IMR-90 (cell line): ENCODE results near the gene NOXRED1. TPM values are rescaled to one million over a fixed set of nuclear protein-coding genes. Genes with fewer than 3 reads are reported as not detected.

Experiments used
- ATAC-seq: fragments of 200-7000 bp; cut with Tn5 transposase; 2 replicates; pipeline ENCODE4 v1.9.1; 2020; ENCODE audit warnings: low read depth, mild to moderate bottlenecking, moderate library complexity
- BruUV-seq: library from RNA; stranded (reverse); fragments of 400-500 nt; replicated peaks from 2 replicates; lab custom pipeline; 2021; lab: Mats Ljungman, UMichigan
- CTCF ChIA-PET: fragments of 300-600 bp; formaldehyde crosslinking; extraction: SDS; loops from one replicate; lab custom pipeline; 2021; ENCODE audit warnings: antibody characterized with exemption; lab: Yijun Ruan, JAX
- POLR2A ChIA-PET: fragments of 300-600 bp; sonication (Branson Sonifier 250); formaldehyde crosslinking; loops from one replicate; lab custom pipeline; 2022; ENCODE audit warnings: antibody characterized with exemption; ENCODE audit not compliant: unreplicated experiment; lab: Charles Lee
- DNase-seq: peaks from one replicate; pipeline ENCODE4 v3.0.0; 2013
- H2AFZ ChIP-seq: replicated peaks from 2 replicates; pipeline ENCODE3; 2013; ENCODE audit warnings: low read length, mild to moderate bottlenecking; ENCODE audit not compliant: poor library complexity
- H2AK5ac ChIP-seq: 2 replicates; pipeline ENCODE4 v1.6.1; 2013; ENCODE audit warnings: low read depth, low read length, inconsistent platforms
- H2AK9ac ChIP-seq: replicated peaks from 2 replicates; pipeline ENCODE3; 2013; ENCODE audit warnings: mild to moderate bottlenecking, low read depth, low read length, moderate library complexity; ENCODE audit not compliant: poor library complexity
- H2BK120ac ChIP-seq: 2 replicates; pipeline ENCODE4 v1.6.1; 2013; ENCODE audit warnings: low read depth, low read length, inconsistent platforms
- H2BK15ac ChIP-seq: 3 replicates; pipeline ENCODE4 v1.6.1; 2013; ENCODE audit warnings: low read depth, low read length, inconsistent platforms
- H2BK20ac ChIP-seq: 2 replicates; pipeline ENCODE4 v1.6.1; 2013; ENCODE audit warnings: low read depth, mild to moderate bottlenecking, inconsistent platforms, low read length, moderate library complexity
- H2BK5ac ChIP-seq: 2 replicates; pipeline ENCODE4 v1.6.1; 2013; ENCODE audit warnings: mild to moderate bottlenecking, low read depth, low read length, inconsistent platforms; ENCODE audit not compliant: poor library complexity, severe bottlenecking
- H3K14ac ChIP-seq: replicated peaks from 2 replicates; pipeline ENCODE4 v1.6.1; 2013; ENCODE audit warnings: low read depth, low read length, inconsistent platforms
- H3K18ac ChIP-seq: 2 replicates; pipeline ENCODE4 v1.6.1; 2013; ENCODE audit warnings: low read depth, low read length, control low read depth
- H3K23ac ChIP-seq: 2 replicates; pipeline ENCODE4 v1.6.1; 2013; ENCODE audit warnings: low read depth, low read length, inconsistent platforms
- H3K27ac ChIP-seq: 2 replicates; pipeline ENCODE4 v1.5.1; 2013; ENCODE audit warnings: mild to moderate bottlenecking, control low read depth, low read length; ENCODE audit not compliant: insufficient read depth
- H3K27me3 ChIP-seq: 2 replicates; pipeline ENCODE4 v1.6.1; 2013; ENCODE audit warnings: low read length; ENCODE audit not compliant: control insufficient read depth, insufficient read depth
- H3K36me3 ChIP-seq: 2 replicates; pipeline ENCODE4 v1.6.1; 2013; ENCODE audit warnings: low read length, mixed read lengths; ENCODE audit not compliant: control insufficient read depth, insufficient read depth
- H3K4ac ChIP-seq: 2 replicates; pipeline ENCODE4 v1.6.1; 2013; ENCODE audit warnings: low read depth, low read length, inconsistent platforms
- H3K4me1 ChIP-seq: 2 replicates; pipeline ENCODE4 v1.6.1; 2013; ENCODE audit warnings: low read length, mixed read lengths; ENCODE audit not compliant: control insufficient read depth, insufficient read depth
- H3K4me2 ChIP-seq: 2 replicates; pipeline ENCODE4 v1.6.1; 2013; ENCODE audit warnings: low read depth, mild to moderate bottlenecking, control low read depth, low read length, moderate library complexity
- H3K4me3 ChIP-seq: 2 replicates; pipeline ENCODE4 v1.5.1; 2013; ENCODE audit warnings: low read depth, mild to moderate bottlenecking, control low read depth, low read length, moderate library complexity; ENCODE audit not compliant: insufficient read depth
- H3K56ac ChIP-seq: 2 replicates; pipeline ENCODE4 v1.6.1; 2013; ENCODE audit warnings: low read length, inconsistent platforms; ENCODE audit not compliant: insufficient read depth; ENCODE audit errors: extremely low read depth
- H3K79me1 ChIP-seq, 2 experiments: 2 replicates each; pipeline ENCODE4 v1.6.1; 2013; ENCODE audit warnings: low read length in 2 of 2, inconsistent platforms in 1 of 2, low read depth in 1 of 2
- H3K9ac ChIP-seq: 2 replicates; pipeline ENCODE4 v1.6.1; 2013; ENCODE audit warnings: low read depth, low read length, control low read depth
- H3K9me1 ChIP-seq: 2 replicates; pipeline ENCODE4 v1.6.1; 2013; ENCODE audit warnings: low read length, inconsistent platforms; ENCODE audit not compliant: insufficient read depth
- H3K9me3 ChIP-seq: 2 replicates; pipeline ENCODE4 v1.6.1; 2013; ENCODE audit warnings: low read length; ENCODE audit not compliant: control insufficient read depth, insufficient read depth
- H4K20me1 ChIP-seq: 2 replicates; pipeline ENCODE4 v1.6.1; 2013; ENCODE audit warnings: low read length, inconsistent platforms; ENCODE audit not compliant: insufficient read depth
- H4K5ac ChIP-seq: 2 replicates; pipeline ENCODE4 v1.6.1; 2013; ENCODE audit warnings: mild to moderate bottlenecking, low read depth, low read length, control low read depth
- H4K8ac ChIP-seq, 2 experiments: 2 replicates each; pipeline ENCODE4 v1.6.1; 2013; ENCODE audit warnings: low read depth in 2 of 2, low read length in 2 of 2, control low read depth in 1 of 2, inconsistent platforms in 1 of 2
- H4K91ac ChIP-seq: 2 replicates; pipeline ENCODE4 v1.6.1; 2013; ENCODE audit warnings: low read depth, low read length, inconsistent platforms; ENCODE audit not compliant: insufficient read depth
- BHLHE40 ChIP-seq: fragments of 150-350 bp; IDR thresholded peaks from 2 replicates; pipeline ENCODE4 v1.6.1; 2016; ENCODE audit warnings: mild to moderate bottlenecking, low read depth, low read length
- CEBPB ChIP-seq: IDR thresholded peaks from 2 replicates; pipeline ENCODE4 v1.6.1; 2012; ENCODE audit warnings: low read depth, low read length, improper control_type of control experiment
- CHD1 ChIP-seq: IDR thresholded peaks from 2 replicates; pipeline ENCODE4 v1.6.1; 2012; ENCODE audit warnings: low read depth, low read length, improper control_type of control experiment
- FOS ChIP-seq: fragments of 150-350 bp; IDR thresholded peaks from 2 replicates; pipeline ENCODE4 v1.6.1; 2016; ENCODE audit warnings: low read depth, low read length
- MAFK ChIP-seq: IDR thresholded peaks from 2 replicates; pipeline ENCODE4 v1.6.1; 2012; ENCODE audit warnings: low read depth, low read length, improper control_type of control experiment
- MAZ ChIP-seq: IDR thresholded peaks from 2 replicates; pipeline ENCODE4 v1.6.1; 2012; ENCODE audit warnings: low read depth, mild to moderate bottlenecking, low read length, improper control_type of control experiment, moderate library complexity, borderline replicate concordance
- MXI1 ChIP-seq: IDR thresholded peaks from 2 replicates; pipeline ENCODE4 v1.6.1; 2012; ENCODE audit warnings: low read depth, mild to moderate bottlenecking, low read length, moderate library complexity, borderline replicate concordance
- NFE2L2 ChIP-seq: fragments of 150-350 bp; IDR thresholded peaks from 2 replicates; pipeline ENCODE4 v1.6.1; 2016; ENCODE audit warnings: low read depth, mild to moderate bottlenecking, low read length
- POLR2A ChIP-seq: IDR thresholded peaks from 2 replicates; pipeline ENCODE4 v1.6.1; 2012; ENCODE audit warnings: mild to moderate bottlenecking, low read depth, low read length
- RAD21 ChIP-seq: IDR thresholded peaks from 2 replicates; pipeline ENCODE4 v1.6.1; 2012; ENCODE audit warnings: low read length, improper control_type of control experiment
- RCOR1 ChIP-seq: IDR thresholded peaks from 2 replicates; pipeline ENCODE4 v1.6.1; 2012; ENCODE audit warnings: mild to moderate bottlenecking, low read length, improper control_type of control experiment; ENCODE audit not compliant: insufficient replicate concordance
- RFX5 ChIP-seq: IDR thresholded peaks from 2 replicates; pipeline ENCODE4 v1.8.0; 2012; ENCODE audit warnings: low read depth, mild to moderate bottlenecking, low read length, moderate library complexity
- SMC3 ChIP-seq: fragments of 150-350 bp; IDR thresholded peaks from 2 replicates; pipeline ENCODE4 v1.6.1; 2016; ENCODE audit warnings: low read depth, mild to moderate bottlenecking, antibody characterized with exemption, low read length, moderate library complexity
- WGBS, 2 experiments: methylation state at CpG; one replicate each; pipeline versions ENCODE4 v1.1.5 to v1.1.7; 2013; ENCODE audit warnings: missing lambda C conversion rate in 2 of 2; ENCODE audit not compliant: insufficient read length in 1 of 2; ENCODE audit errors: extremely low coverage in 2 of 2; 5-methylcytosine and 5-hydroxymethylcytosine counted together
- dilution Hi-C: fragments of 300-500 bp; cut with HindIII; formaldehyde crosslinking; loops from one replicate; pipeline ENCODE4 v1.14.3; 2018; ENCODE audit warnings: low sequenced_read_pairs; ENCODE audit not compliant: unreplicated experiment
- in situ Hi-C: fragments of 300-500 bp; cut with MboI; formaldehyde crosslinking; loops from 3 replicates; pipeline ENCODE4 v1.14.3; 2019; ENCODE audit warnings: low sequenced_read_pairs, inconsistent platforms, mixed read lengths
- intact Hi-C: fragments of 100-400 bp; cut with micrococcal nuclease; formaldehyde crosslinking; loops from 2 replicates; pipeline ENCODE4 v1.10.0; 2022
- polyA plus RNA-seq, 3 experiments: library from polyadenylated mRNA; depleted of rRNA; stranded (reverse); fragments of >200 nt; gene quantifications; 2 replicates each; pipeline ENCODE4 v1.2.3, GENCODE V29; 2012; ENCODE audit warnings: low replicate concordance in 1 of 3
- total RNA-seq: library from RNA; depleted of rRNA; stranded (reverse); fragments of >200 nt; gene quantifications from 2 replicates; pipeline ENCODE4 v1.2.3, GENCODE V29; 2012
- TF ChIP-seq, protein P1 (sequence below): conservative IDR thresholded peaks from 2 replicates; pipeline ENCODE4 v1.5.1; 2012; ENCODE audit warnings: mild to moderate bottlenecking, low read depth, low read length, improper control_type of control experiment
- TF ChIP-seq, protein P2 (sequence below): fragments of 150-350 bp; IDR thresholded peaks from 2 replicates; pipeline ENCODE4 v1.6.1; 2017; ENCODE audit warnings: mild to moderate bottlenecking, antibody characterized with exemption, low read length, low read depth
- TF ChIP-seq, protein P3 (sequence below): fragments of 150-350 bp; IDR thresholded peaks from 2 replicates; pipeline ENCODE4 v1.6.1; 2016; ENCODE audit warnings: low read depth, mild to moderate bottlenecking, low read length, moderate library complexity, borderline replicate concordance

NOXRED1 gene
- total and polyA plus RNA-seq, 2 of the 4 experiments (the other 2 are of a cell fraction) = under 0.01 to 0.14 TPM

DNA sequence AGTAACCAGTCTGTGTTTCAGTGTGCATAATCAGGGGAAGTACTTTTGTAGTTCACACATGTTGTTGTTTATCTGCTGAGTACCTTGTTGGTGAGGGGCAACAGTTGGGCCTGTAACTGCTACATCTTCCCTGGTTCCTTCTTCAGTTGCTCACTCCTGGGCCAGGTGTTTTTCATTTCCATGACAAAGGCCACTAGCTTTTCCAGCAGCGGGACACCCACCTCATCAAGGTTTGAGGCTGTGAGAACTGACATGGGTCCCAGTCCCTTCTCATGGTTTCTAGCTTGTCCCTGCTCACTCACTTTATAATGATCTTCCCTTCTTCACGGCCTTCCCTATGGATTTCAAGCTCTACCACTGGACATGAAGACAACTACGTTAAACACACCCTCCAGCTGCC is 1.5 kb upstream of the NOXRED1 start:
- no peaks in the 10 kb centered on the region for H3K27me3 ChIP-seq
- in situ Hi-C loops = no loop called here
- no peak overlapping the region for H3K18ac ChIP-seq
- no peak overlapping the region for H4K5ac ChIP-seq
- DNase-seq (no peak), ATAC-seq (no peak)
- no peak overlapping the region for H3K23ac ChIP-seq
- no peak overlapping the region for H2AFZ ChIP-seq
- intact Hi-C loops = no loop called here
- no peak overlapping the region for H2AK5ac ChIP-seq
- H3K14ac ChIP-seq = no peak overlapping the region
- ChIA-PET CTCF (interaction anchor here (1.4 kb wide), 1 partner anchor 22 kb away, joined by 3 read pairs; no protein-coding TSS in a partner anchor), POLR2A (no interaction called here)
- TF ChIP-seq NFE2L2 (no peak), POLR2A (no peak), RFX5 (no peak), BHLHE40 (no peak), SMC3 (no peak), MAZ (no peak), CHD1 (no peak), CEBPB (no peak), FOS (no peak), MAFK (no peak), RAD21 (no peak), RCOR1 (no peak), MXI1 (no peak)
- TF ChIP-seq, protein P1, sequence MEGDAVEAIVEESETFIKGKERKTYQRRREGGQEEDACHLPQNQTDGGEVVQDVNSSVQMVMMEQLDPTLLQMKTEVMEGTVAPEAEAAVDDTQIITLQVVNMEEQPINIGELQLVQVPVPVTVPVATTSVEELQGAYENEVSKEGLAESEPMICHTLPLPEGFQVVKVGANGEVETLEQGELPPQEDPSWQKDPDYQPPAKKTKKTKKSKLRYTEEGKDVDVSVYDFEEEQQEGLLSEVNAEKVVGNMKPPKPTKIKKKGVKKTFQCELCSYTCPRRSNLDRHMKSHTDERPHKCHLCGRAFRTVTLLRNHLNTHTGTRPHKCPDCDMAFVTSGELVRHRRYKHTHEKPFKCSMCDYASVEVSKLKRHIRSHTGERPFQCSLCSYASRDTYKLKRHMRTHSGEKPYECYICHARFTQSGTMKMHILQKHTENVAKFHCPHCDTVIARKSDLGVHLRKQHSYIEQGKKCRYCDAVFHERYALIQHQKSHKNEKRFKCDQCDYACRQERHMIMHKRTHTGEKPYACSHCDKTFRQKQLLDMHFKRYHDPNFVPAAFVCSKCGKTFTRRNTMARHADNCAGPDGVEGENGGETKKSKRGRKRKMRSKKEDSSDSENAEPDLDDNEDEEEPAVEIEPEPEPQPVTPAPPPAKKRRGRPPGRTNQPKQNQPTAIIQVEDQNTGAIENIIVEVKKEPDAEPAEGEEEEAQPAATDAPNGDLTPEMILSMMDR = no peak
- TF ChIP-seq, protein P2, sequence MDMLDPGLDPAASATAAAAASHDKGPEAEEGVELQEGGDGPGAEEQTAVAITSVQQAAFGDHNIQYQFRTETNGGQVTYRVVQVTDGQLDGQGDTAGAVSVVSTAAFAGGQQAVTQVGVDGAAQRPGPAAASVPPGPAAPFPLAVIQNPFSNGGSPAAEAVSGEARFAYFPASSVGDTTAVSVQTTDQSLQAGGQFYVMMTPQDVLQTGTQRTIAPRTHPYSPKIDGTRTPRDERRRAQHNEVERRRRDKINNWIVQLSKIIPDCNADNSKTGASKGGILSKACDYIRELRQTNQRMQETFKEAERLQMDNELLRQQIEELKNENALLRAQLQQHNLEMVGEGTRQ = no peak
- TF ChIP-seq, protein P3, sequence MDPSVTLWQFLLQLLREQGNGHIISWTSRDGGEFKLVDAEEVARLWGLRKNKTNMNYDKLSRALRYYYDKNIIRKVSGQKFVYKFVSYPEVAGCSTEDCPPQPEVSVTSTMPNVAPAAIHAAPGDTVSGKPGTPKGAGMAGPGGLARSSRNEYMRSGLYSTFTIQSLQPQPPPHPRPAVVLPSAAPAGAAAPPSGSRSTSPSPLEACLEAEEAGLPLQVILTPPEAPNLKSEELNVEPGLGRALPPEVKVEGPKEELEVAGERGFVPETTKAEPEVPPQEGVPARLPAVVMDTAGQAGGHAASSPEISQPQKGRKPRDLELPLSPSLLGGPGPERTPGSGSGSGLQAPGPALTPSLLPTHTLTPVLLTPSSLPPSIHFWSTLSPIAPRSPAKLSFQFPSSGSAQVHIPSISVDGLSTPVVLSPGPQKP = no peak
- no peaks in the 10 kb centered on the region for H3K9me1 ChIP-seq
- H3K4me1 ChIP-seq = no peaks in the 10 kb centered on the region
- no peak overlapping the region for H3K4ac ChIP-seq
- H2BK20ac ChIP-seq = no peak overlapping the region
- no peaks in the 10 kb centered on the region for H4K20me1 ChIP-seq
- no peak overlapping the region for H2BK15ac ChIP-seq
- no peak overlapping the region for H4K91ac ChIP-seq
- no peak overlapping the region for H3K27ac ChIP-seq
- dilution Hi-C loops = no loop called here
- no peak overlapping the region for H2BK5ac ChIP-seq
- no peak overlapping the region for H2AK9ac ChIP-seq
- peaks cover 48% of the 10 kb centered on the region for H3K36me3 ChIP-seq
- no peaks in the 10 kb centered on the region for H3K79me1 ChIP-seq
- no CpG with 5 or more reads among the region's 3 CpGs for WGBS, 2 experiments
- H3K9me3 ChIP-seq = peaks cover under 1% of the 10 kb centered on the region; the same call in 1 of the 2 replicates
- no peak overlapping the region for H2BK120ac ChIP-seq
- no TSS peak for BruUV-seq
- no peak overlapping the region for H3K4me2 ChIP-seq
- no peak overlapping the region for H3K4me3 ChIP-seq
- H3K56ac ChIP-seq = no peak overlapping the region
- H3K9ac ChIP-seq = no peak overlapping the region
- no peak overlapping the region for H4K8ac ChIP-seq
